ENCODE data around the gene ST8SIA1. TPM values are rescaled to one million over a fixed set of nuclear protein-coding genes. Genes with fewer than 3 reads are reported as not detected.

The ST8SIA1 gene
- total RNA-seq, 1 experiment from 2014 or later = not detected

DNA sequence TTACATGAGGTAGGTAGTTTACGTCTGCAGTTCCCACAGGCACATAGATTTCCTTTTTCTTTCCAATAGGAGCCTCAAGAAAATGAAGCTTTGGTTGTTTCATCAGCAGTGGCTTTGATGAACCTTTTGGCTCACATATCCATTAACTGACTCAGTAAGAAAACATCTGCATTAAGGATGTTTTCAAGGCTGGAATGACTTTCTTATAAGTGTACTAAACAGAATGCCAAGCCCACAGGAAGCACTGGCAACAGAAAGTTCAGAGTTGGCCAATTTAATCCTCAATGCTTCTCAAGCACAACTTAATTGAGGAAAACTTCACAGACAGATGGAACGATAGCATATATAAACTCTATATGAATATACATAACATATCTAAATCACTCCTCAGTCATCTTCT, 63.5 kb downstream of the ST8SIA1 start:
- Histone ChIP-seq H3K27ac (ENCODE audit: low read length) (no peak overlapping the region), H3K4me2 (ENCODE audit: low read length) (no peak overlapping the region), H3F3A (ENCODE audit: low read length, unreplicated experiment) (no peaks in the 10 kb centered on the region), H3K4me3 (ENCODE audit: low read length) (no peak overlapping the region), H3K79me2 (ENCODE audit: low read length) (no peaks in the 10 kb centered on the region), H3K36me3 (ENCODE audit: low read depth, low read length) (no peaks in the 10 kb centered on the region), H3K27me3 (ENCODE audit: low read length) (no peaks in the 10 kb centered on the region), H4K20me1 (ENCODE audit: low read length) (no peaks in the 10 kb centered on the region), H2AFZ (ENCODE audit: low read length) (peak overlapping the region; percentile 34; the same call in 1 of the 2 replicates), H3K9me2 (replicated peaks; ENCODE audit: low read length) (no peaks in the 10 kb centered on the region), H3K4me1 (ENCODE audit: insufficient read depth, low read length) (peaks cover 7% of the 10 kb centered on the region), H3K9ac (ENCODE audit: low read length) (no peak overlapping the region), H3K9me3 (ENCODE audit: low read length) (no peaks in the 10 kb centered on the region)
- intact Hi-C loops (cut with micrococcal nuclease) = loop anchor here (10.0 kb wide), 1 partner anchor 144 kb away; no protein-coding TSS in a partner anchor
- POLR2A ChIA-PET (ENCODE audit: unreplicated experiment) = no interaction called here
- BruUV-seq (replicated peaks) = no TSS peak
- ATAC-seq = peak; percentile 25; the same call in 1 of the 2 replicates
- peak; percentile 44 for DNase-seq
- TF ChIP-seq, protein P1, sequence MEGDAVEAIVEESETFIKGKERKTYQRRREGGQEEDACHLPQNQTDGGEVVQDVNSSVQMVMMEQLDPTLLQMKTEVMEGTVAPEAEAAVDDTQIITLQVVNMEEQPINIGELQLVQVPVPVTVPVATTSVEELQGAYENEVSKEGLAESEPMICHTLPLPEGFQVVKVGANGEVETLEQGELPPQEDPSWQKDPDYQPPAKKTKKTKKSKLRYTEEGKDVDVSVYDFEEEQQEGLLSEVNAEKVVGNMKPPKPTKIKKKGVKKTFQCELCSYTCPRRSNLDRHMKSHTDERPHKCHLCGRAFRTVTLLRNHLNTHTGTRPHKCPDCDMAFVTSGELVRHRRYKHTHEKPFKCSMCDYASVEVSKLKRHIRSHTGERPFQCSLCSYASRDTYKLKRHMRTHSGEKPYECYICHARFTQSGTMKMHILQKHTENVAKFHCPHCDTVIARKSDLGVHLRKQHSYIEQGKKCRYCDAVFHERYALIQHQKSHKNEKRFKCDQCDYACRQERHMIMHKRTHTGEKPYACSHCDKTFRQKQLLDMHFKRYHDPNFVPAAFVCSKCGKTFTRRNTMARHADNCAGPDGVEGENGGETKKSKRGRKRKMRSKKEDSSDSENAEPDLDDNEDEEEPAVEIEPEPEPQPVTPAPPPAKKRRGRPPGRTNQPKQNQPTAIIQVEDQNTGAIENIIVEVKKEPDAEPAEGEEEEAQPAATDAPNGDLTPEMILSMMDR (conservative IDR thresholded peaks at IDR 0.05; ENCODE audit: low read depth, low read length) = no peak
- no peak for TF ChIP-seq EZH2phosphoT487 (IDR thresholded peaks at IDR 0.05; ENCODE audit: borderline replicate concordance, low read length)
- no peak for TF ChIP-seq EZH2 (IDR thresholded peaks at IDR 0.05; ENCODE audit: low read length, unreplicated experiment)
- CTCF ChIA-PET = no interaction called here

DNA sequence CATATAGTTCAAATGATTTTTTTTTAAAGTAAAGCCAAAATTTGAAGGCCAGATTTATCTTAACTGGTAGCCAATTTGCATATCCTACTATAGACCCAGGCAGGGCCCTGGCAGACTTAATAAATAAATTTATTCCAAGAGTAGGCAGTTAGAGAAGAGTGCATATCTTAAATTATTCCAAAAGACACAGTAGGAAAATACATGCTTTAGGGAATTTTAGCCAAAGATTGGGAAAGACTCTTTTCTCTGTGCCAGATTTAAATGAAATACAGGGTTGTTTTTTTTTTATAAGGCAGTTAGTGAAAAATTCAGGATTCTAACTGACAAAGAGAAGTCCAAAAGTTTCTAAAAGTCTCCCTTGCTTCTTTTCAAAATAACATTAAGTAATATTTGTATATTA, 65.5 kb downstream of the ST8SIA1 start:
- Histone ChIP-seq H2AFZ (ENCODE audit: low read length) (no peak overlapping the region), H3K9ac (ENCODE audit: low read length) (no peak overlapping the region), H3K36me3 (ENCODE audit: low read depth, low read length) (no peaks in the 10 kb centered on the region), H3K9me2 (replicated peaks; ENCODE audit: low read length) (no peaks in the 10 kb centered on the region), H3K27me3 (ENCODE audit: low read length) (no peaks in the 10 kb centered on the region), H3K9me3 (ENCODE audit: low read length) (no peaks in the 10 kb centered on the region), H3K79me2 (ENCODE audit: low read length) (no peaks in the 10 kb centered on the region), H3F3A (ENCODE audit: low read length, unreplicated experiment) (no peaks in the 10 kb centered on the region), H3K4me2 (ENCODE audit: low read length) (no peak overlapping the region), H3K27ac (ENCODE audit: low read length) (no peak overlapping the region), H4K20me1 (ENCODE audit: low read length) (no peaks in the 10 kb centered on the region), H3K4me1 (ENCODE audit: insufficient read depth, low read length) (no peaks in the 10 kb centered on the region), H3K4me3 (ENCODE audit: low read length) (no peak overlapping the region)
- ChIA-PET POLR2A (ENCODE audit: unreplicated experiment) (no interaction called here), CTCF (no interaction called here)
- TF ChIP-seq EZH2phosphoT487 (IDR thresholded peaks at IDR 0.05; ENCODE audit: borderline replicate concordance, low read length) = no peak
- TF ChIP-seq, protein P1 (conservative IDR thresholded peaks at IDR 0.05; ENCODE audit: low read depth, low read length) = no peak
- no peak for TF ChIP-seq EZH2 (IDR thresholded peaks at IDR 0.05; ENCODE audit: low read length, unreplicated experiment)
- DNase-seq (no peak), ATAC-seq (no peak)
- intact Hi-C loops (cut with micrococcal nuclease) = no loop called here
- no TSS peak for BruUV-seq (replicated peaks)

DNA sequence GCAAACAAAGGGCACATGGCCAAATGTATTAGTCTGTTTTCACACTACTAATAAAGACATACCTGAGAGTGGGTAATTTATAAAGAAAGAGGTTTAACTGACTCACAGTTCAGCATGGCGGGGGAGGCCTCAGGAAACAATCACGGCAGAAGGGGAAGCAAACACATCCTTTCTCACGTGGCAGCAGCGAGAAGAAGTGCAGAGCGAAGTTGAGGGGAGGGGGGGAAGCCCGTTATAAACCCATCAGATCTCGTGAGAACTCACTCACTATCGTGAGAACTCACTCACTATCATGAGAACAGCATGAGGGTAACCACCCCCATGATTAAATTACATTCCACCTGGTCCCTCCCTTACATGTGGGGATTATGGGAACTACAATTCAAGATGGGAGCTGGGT, 66.1 kb downstream of the ST8SIA1 start:
- ChIA-PET POLR2A (ENCODE audit: unreplicated experiment) (no interaction called here), CTCF (no interaction called here)
- Histone ChIP-seq H3K27me3 (ENCODE audit: low read length) (no peaks in the 10 kb centered on the region), H3F3A (ENCODE audit: low read length, unreplicated experiment) (no peaks in the 10 kb centered on the region), H2AFZ (ENCODE audit: low read length) (no peak overlapping the region), H4K20me1 (ENCODE audit: low read length) (no peaks in the 10 kb centered on the region), H3K36me3 (ENCODE audit: low read depth, low read length) (no peaks in the 10 kb centered on the region), H3K79me2 (ENCODE audit: low read length) (no peaks in the 10 kb centered on the region), H3K9me2 (replicated peaks; ENCODE audit: low read length) (no peaks in the 10 kb centered on the region), H3K4me1 (ENCODE audit: insufficient read depth, low read length) (no peaks in the 10 kb centered on the region), H3K4me3 (ENCODE audit: low read length) (no peak overlapping the region), H3K27ac (ENCODE audit: low read length) (no peak overlapping the region), H3K4me2 (ENCODE audit: low read length) (no peak overlapping the region), H3K9ac (ENCODE audit: low read length) (no peak overlapping the region), H3K9me3 (ENCODE audit: low read length) (no peaks in the 10 kb centered on the region)
- ATAC-seq = no peak
- TF ChIP-seq EZH2 (IDR thresholded peaks at IDR 0.05; ENCODE audit: low read length, unreplicated experiment) = no peak
- no peak for TF ChIP-seq EZH2phosphoT487 (IDR thresholded peaks at IDR 0.05; ENCODE audit: borderline replicate concordance, low read length)
- TF ChIP-seq, protein P1 (conservative IDR thresholded peaks at IDR 0.05; ENCODE audit: low read depth, low read length) = no peak
- no TSS peak for BruUV-seq (replicated peaks)
- DNase-seq = no peak
- intact Hi-C loops (cut with micrococcal nuclease) = no loop called here

Measured in PC-3 (cell line).